GM08714 (cell line): ENCODE data around the gene PDE4D.

Source experiments
- H3K4me3 ChIP-seq: fragments of 200-500 bp; sonication (Bioruptor generic); 2 replicates; pipeline ENCODE4 v1.5.1; 2014; ENCODE audit warnings: mild to moderate bottlenecking, low read length, inconsistent platforms
- ZNF274 ChIP-seq: IDR thresholded peaks from 2 replicates; pipeline ENCODE4 v1.6.1; 2012; ENCODE audit warnings: mild to moderate bottlenecking, low read depth, low read length

Gene PDE4D

GRCh38 chr5:59553992-59554391 lies 339.5 kb downstream of the PDE4D start:
- TF ChIP-seq ZNF274 = no peak

DNA sequence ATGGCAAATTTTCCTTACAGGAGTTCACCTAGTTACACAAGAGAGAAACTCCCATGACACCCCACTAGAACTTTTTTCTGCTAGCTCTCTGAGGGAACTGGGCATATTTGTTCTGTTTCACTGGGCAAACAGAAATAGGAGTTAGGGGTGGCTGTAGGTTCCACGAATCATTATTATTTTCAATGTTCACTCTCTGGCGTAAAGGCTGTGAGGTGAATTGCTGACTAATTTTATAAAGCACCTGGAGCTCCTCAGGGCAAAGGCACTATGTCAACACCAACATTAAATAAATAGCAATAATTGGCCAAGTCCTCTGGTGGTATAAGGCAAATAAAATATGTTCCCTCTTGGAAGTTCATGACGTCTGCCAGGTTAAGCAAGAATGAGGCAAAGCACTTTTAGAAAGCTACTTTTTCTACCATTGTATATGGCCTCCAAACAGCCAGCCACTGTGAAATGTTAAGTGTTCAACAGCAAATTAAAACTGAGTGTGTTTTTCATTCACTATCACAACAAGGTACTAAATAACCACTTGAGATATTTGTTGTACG lies 344.6 kb downstream of the PDE4D start:
- no peak overlapping the region for H3K4me3 ChIP-seq
- no peak for TF ChIP-seq ZNF274

More at GRCh38 chr5:59553992-59554391, 339.5 kb downstream of the PDE4D start:
- no peak overlapping the region for H3K4me3 ChIP-seq

GRCh38 chr5:59547731-59548130 lies 345.8 kb downstream of the PDE4D start:
- H3K4me3 ChIP-seq = no peak overlapping the region
- TF ChIP-seq ZNF274 = no peak

GRCh38 chr5:59544573-59544972 lies 349.0 kb downstream of the PDE4D start:
- H3K4me3 ChIP-seq = no peak overlapping the region
- no peak for TF ChIP-seq ZNF274

DNA sequence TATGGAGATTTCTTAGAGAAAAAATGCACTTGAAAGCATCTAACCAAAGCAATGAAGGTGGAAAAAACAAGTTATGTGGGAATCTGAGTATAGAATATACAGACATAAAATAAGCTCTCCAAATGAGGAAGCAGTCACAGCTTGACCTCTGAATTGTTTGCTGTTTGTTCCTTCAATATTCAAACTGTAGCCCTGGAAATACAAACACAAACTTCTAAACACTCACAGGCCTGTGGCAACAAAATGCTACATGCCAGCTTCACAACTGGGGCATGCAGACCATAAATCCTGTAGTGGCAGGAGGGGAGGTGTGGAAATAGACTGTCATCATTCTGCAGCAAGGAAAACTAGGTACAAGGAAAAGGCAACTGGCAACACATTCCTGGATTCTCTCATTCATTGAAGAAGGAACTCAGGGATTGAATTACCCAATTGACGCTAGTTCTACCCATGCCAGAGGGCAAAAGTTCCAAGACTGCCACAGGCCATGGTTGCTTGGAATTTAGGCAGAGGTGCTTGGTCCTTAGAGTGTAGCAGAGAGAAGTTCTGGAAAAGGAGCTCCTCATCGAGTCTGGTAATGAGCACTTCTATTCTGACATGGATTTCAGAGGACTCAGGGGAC lies 349.6 kb downstream of the PDE4D start:
- H3K4me3 ChIP-seq = no peak overlapping the region
- no peak for TF ChIP-seq ZNF274

DNA sequence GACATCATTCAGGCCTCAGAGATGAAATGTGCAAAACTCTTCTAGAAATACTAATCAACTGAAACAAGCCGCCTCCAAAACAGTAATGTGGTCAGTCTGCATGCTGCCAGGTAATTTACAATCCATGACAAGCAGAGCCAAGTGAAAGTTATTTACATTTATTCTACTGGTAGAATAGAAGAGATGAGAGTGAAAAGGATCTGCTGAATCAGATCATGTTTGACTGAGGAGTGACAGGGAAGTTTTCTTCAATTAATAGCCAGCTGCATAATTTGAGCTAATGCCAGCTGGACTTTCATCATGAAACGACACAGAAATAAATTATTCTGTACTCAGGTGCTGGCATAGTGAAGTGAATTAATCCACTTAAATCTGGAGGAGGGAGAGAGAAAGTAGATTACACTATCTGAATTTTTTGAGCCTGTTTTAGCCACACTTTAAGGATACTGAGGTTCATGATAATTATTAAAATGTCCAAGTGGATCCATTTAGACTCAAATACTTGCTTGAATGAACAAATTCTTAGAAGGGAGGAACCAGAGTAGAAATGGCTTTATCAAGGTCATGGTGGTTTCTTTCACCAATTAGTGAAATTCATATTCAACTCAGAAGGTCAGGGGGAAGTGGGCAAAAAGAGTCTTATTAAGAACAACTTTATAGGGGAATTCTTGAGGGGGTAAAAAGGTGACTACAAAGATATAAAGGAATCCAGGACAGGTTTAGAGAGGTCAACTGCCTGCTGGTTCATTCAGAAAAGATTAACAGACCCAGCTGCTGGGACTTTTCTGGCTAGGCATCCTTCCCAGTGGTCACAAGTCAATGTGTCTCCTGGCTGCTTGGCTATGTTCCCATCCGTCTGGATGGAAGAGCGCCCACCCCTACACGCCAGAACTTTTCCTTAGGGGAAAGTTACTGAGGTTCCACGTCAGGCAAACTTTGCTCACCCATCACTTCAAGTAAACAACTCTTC lies 350.4 kb downstream of the PDE4D start:
- no peak overlapping the region for H3K4me3 ChIP-seq
- TF ChIP-seq ZNF274 = no peak

GRCh38 chr5:59542306-59542705 lies 351.2 kb downstream of the PDE4D start:
- H3K4me3 ChIP-seq = no peak overlapping the region
- TF ChIP-seq ZNF274 = no peak

GRCh38 chr5:59540366-59540765 lies 353.2 kb downstream of the PDE4D start:
- no peak for TF ChIP-seq ZNF274
- H3K4me3 ChIP-seq = no peak overlapping the region

- no peak for TF ChIP-seq ZNF274
- no peak overlapping the region for H3K4me3 ChIP-seq
These were observed 354.8 kb downstream of the PDE4D start for GRCh38 chr5:59538750-59539121.

DNA sequence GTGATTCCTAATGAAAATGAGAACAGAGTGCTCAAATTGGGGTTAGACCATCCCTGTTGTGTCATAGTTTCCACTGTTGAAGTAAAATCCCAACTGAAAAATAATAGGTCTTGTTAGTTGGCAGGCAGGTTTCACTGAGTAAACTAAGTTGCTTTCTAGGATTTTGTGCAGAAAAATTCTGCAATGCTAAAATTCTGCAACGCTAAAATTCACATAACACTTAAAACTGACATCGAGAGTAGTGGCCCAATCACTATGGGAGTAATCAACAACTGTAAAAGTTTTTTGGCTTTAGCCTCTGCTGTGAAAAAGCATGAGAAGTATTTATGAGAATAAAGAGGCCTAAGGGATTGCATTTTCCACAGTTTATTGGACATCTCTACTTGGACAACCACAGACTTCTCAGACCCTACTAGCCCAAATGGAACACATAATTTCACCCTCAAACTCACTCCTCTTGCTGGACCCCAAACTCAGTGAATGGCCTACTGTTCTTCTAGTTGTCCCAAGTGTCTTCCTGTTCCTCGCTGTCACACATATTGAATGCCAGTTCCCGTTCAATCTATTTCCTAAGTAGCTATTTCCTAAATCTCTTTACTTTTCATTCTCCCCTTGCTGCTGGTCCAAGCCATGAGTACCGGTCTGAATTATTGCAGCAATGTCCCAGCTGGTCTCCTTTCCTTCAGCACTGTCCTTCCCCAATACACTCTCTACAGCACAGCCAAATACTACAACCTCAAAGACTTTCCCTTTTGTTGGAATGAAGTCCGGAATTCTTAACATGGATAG lies 355.4 kb downstream of the PDE4D start:
- TF ChIP-seq ZNF274 = no peak
- H3K4me3 ChIP-seq = no peak overlapping the region

DNA sequence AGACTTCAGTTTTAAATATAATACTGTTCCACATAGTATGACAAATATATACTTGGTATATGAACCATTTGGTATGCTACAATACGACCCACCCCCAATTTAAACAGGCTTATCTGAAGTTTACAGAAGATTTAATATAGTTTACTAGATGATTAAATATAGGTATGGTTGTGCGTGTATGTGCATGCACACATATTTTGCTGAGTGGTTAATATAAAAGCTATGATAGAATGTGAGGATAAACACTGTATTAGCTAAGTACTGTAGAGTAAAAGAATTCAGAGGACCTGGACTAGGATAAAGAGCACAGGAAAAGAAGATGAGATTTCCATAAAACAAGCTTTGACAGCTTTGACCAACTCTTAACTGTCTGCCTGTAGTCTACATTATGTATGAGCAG lies 356.7 kb downstream of the PDE4D start:
- TF ChIP-seq ZNF274 = no peak

GRCh38 chr5:59535561-59535960 lies 358.0 kb downstream of the PDE4D start:
- H3K4me3 ChIP-seq = no peak overlapping the region
- no peak for TF ChIP-seq ZNF274

More for the DNA sequence above, 356.7 kb downstream of the PDE4D start:
- H3K4me3 ChIP-seq = no peak overlapping the region

DNA sequence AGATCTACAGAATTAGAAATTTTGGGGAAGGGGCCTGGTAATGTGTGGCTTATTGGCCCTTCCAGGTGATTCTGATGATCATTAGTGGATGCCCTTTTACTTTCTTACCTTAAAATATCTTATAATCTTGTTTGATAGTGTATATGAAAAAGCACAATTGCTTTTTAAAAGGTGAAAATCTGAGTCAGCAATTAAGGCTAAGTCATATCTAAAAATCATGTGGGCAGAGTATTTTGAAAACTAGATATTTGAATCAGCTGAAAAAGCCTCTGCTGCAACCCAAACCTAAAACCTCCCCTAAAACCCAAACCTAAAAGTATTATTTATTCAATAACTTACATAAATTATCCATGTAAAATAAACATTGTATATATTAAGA lies 359.8 kb downstream of the PDE4D start:
- TF ChIP-seq ZNF274 = no peak
- H3K4me3 ChIP-seq = no peak overlapping the region
